Measurements from ENCODE around the gene FBXW11.

- TF ChIP-seq CTCF (IDR thresholded peaks at IDR 0.05 in 8 of 11, conservative IDR thresholded peaks at IDR 0.05 in 3 of 11) = no peak
- TF ChIP-seq POLR2AphosphoS5 (IDR thresholded peaks at IDR 0.05) = no peak
- no peak for TF ChIP-seq POLR2A (IDR thresholded peaks at IDR 0.05)
Observed at GRCh38 chr5:171820561-171820960, 185.9 kb downstream of the FBXW11 start.

Measured in spleen (tissue), 7 donors.